ENCODE results near the gene RNF208. TPM values are rescaled to one million over a fixed set of nuclear protein-coding genes. Genes with fewer than 3 reads are reported as not detected.

RNF208 gene
- total and polyA plus RNA-seq, 2 donors (not counting 3 experiments of a cell fraction or from before 2014, with no cell fraction given), result 1.3 to 4.8 TPM

GRCh38 chr9:137251194-137251461 lies 29.1 kb upstream of the RNF208 start, which contains the start of gene STPG3:
TSS of gene STPG3 (plus strand) at chr9:137251286. CDS start at chr9:137251287, 1 bp downstream.
- H4K20me1 ChIP-seq (replicated peaks; ENCODE audit: control insufficient read depth, extremely low read depth, insufficient read depth, low read length), result no peaks in the 10 kb centered on the region
- no TSS peak for BruUV-seq (replicated peaks)
- H3K9me1 ChIP-seq (replicated peaks; ENCODE audit: control insufficient read depth, extremely low read depth, insufficient read depth, low read length), result no peaks in the 10 kb centered on the region
- DNase-seq (ENCODE audit: low read depth, low spot score) (no peak), FAIRE-seq (no peak)
- H3K9ac ChIP-seq (replicated peaks; ENCODE audit: extremely low read depth, insufficient read depth, low read length), result no peak within 1 kb of the TSS
- no peak within 1 kb of the TSS for H3K4me3 ChIP-seq (replicated peaks in 1 of 3; ENCODE audit: insufficient read depth in 1 of 3, low read depth in 1 of 3, low read length in 3 of 3)
- intact Hi-C loops (cut with micrococcal nuclease) (no loop called here), dilution Hi-C loops (cut with MboI; ENCODE audit: extremely low pct_ligation_motif_present, low sequenced_read_pairs) (no loop called here)
- H3K27me3 ChIP-seq (ENCODE audit: control insufficient read depth in 2 of 2, insufficient read depth in 2 of 2, low read length in 2 of 2), result no peaks in the 10 kb centered on the region
- no peak within 1 kb of the TSS for H2AFZ ChIP-seq (ENCODE audit: low read depth, low read length)
- ChIA-PET POLR2A (interaction anchor here (0.6 to 4.9 kb wide), 2 partner anchors 9 to 34 kb away, joined by 5 to 66 read pairs; partner anchors contain the start of gene TUBB4B), CTCF (no interaction called here)
- TF ChIP-seq FOS (IDR thresholded peaks at IDR 0.05; ENCODE audit: borderline replicate concordance, insufficient read depth, low read length), result no peak
- no peak for TF ChIP-seq JUN (IDR thresholded peaks at IDR 0.05; ENCODE audit: borderline replicate concordance, insufficient read depth, insufficient read length, low read depth)
- TF ChIP-seq, protein P1, sequence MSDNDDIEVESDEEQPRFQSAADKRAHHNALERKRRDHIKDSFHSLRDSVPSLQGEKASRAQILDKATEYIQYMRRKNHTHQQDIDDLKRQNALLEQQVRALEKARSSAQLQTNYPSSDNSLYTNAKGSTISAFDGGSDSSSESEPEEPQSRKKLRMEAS (IDR thresholded peaks at IDR 0.05; ENCODE audit: insufficient read depth, insufficient read length), result no peak
- no peak for TF ChIP-seq MYC (IDR thresholded peaks at IDR 0.05; ENCODE audit: low read depth, low read length)
- no peak for TF ChIP-seq EZH2 (IDR thresholded peaks at IDR 0.05; ENCODE audit: borderline replicate concordance, low read depth, low read length, severe bottlenecking)
- TF ChIP-seq, protein P2, sequence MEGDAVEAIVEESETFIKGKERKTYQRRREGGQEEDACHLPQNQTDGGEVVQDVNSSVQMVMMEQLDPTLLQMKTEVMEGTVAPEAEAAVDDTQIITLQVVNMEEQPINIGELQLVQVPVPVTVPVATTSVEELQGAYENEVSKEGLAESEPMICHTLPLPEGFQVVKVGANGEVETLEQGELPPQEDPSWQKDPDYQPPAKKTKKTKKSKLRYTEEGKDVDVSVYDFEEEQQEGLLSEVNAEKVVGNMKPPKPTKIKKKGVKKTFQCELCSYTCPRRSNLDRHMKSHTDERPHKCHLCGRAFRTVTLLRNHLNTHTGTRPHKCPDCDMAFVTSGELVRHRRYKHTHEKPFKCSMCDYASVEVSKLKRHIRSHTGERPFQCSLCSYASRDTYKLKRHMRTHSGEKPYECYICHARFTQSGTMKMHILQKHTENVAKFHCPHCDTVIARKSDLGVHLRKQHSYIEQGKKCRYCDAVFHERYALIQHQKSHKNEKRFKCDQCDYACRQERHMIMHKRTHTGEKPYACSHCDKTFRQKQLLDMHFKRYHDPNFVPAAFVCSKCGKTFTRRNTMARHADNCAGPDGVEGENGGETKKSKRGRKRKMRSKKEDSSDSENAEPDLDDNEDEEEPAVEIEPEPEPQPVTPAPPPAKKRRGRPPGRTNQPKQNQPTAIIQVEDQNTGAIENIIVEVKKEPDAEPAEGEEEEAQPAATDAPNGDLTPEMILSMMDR (IDR thresholded peaks at IDR 0.05; ENCODE audit: extremely low read depth in 1 of 2, insufficient read depth in 1 of 2, low read depth in 1 of 2, low read length in 2 of 2), result no peak
- no peak for TF ChIP-seq POLR2A (IDR thresholded peaks at IDR 0.05; ENCODE audit: low read depth, low read length)
- no peak for TF ChIP-seq GATA2 (IDR thresholded peaks at IDR 0.05; ENCODE audit: insufficient read depth, insufficient read length, low read depth, low read length)
- H3K27ac ChIP-seq (ENCODE audit: insufficient read depth, low read depth, low read length), result no peak within 1 kb of the TSS
- peaks cover 8% of the 10 kb centered on the region for H3K4me1 ChIP-seq (ENCODE audit: control insufficient read depth, extremely low read depth, insufficient read depth, low read length)
- H3K4me2 ChIP-seq (ENCODE audit: insufficient read depth, low read length), result no peak within 1 kb of the TSS
- H3K9me3 ChIP-seq (replicated peaks; ENCODE audit: control insufficient read depth, insufficient read depth, low read length), result no peaks in the 10 kb centered on the region
- no peaks in the 10 kb centered on the region for H3K36me3 ChIP-seq (ENCODE audit: control insufficient read depth in 2 of 2, extremely low read depth in 1 of 2, insufficient read depth in 2 of 2, low read length in 2 of 2)
- peaks cover 8% of the 10 kb centered on the region for H3K79me2 ChIP-seq (ENCODE audit: control insufficient read depth, insufficient read depth, low read length)

Measured in endothelial cell of umbilical vein (primary cell).